HG02938 (cell line): ENCODE measurements around the gene IL18RAP.

Source experiments
- ATAC-seq: cut with Tn5 transposase; IDR thresholded peaks from one replicate; pipeline ENCODE4 v1.9.1; 2021; ENCODE audit warnings: mild to moderate bottlenecking, moderate library complexity; ENCODE audit not compliant: unreplicated experiment

IL18RAP gene

DNA sequence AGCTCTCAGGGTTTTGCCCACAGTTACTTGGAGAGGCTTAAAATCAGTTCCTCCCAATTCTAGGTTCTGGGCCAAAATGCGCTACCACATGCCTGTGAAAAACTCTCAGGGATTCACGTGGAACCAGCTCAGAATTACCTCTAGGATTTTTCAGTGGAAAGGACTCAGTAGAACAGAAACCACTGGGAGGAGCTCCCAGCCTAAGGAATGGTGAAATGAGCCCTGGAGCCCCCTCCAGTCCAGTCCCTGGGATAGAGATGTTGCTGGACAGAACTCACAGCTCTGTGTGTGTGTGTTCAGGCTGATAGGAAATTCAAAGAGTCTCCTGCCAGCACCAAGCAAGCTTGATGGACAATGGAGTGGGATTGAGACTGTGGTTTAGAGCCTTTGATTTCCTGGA, 29.0 kb downstream of the IL18RAP start:
- no peak for ATAC-seq

DNA sequence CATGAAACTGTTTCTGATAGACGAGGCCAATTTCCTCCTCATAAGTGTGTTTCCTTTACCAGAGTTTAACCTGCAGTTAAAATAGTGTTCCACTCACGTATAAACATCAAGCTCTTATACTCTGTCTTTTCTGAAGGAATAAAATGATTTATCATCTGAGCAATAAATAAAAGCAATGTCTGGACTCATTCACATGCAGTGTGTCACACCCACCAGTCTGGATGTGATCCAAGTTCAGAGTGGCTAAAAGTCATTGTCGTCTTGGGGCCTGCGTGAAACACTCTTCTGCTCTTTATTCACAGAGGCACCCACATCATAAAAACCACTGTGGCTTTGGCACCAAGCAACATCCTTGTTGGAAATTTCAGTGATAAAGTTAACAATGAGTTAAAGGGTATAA, 30.5 kb downstream of the IL18RAP start:
- no peak for ATAC-seq

DNA sequence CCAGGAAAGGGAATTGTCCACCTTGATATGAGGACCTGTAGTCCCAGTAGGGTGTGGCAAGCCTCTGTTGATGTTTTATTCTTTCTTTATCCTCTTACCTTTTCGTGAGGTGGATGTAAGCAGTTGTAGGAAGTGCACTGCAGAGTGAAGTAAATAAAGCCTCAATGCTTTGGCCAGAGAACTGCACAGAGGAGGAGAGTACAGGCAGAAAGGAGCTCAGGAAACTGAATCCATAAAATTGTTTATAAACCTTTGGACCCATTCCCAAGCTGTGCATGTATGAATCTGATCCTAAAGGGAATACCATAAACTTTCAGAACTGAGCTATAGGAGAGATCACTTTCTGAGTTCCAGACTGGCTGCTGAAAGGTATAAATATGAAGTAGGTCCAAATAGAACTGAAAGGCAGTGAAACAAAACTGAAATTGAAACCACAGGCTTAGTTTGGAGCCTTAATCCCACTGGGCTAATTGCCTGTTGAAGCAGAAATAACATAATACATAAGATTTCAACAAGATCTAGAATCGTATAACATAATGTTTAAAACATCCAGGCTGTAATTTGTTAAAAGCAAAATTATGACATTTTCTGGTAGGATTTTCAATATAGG, 32.2 kb downstream of the IL18RAP start:
- ATAC-seq, result no peak

DNA sequence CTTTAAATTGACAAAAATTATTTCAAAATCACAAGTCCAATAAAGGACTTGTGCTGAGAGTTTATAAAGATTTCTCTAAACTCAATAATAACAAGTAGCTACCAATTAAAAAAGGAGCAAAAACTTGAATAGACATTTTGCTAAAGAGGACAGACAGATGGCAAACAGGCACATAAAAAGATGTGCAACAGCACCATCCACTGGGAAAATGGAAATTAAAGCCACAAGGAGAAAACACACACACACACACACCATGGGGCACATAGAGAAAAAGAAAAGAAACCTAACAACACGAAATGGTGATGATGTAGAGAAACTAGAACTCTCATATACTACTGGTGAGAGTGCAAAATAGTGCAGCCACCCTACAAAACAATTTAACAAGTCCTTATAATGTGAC, 37.5 kb downstream of the IL18RAP start:
- no peak for ATAC-seq

DNA sequence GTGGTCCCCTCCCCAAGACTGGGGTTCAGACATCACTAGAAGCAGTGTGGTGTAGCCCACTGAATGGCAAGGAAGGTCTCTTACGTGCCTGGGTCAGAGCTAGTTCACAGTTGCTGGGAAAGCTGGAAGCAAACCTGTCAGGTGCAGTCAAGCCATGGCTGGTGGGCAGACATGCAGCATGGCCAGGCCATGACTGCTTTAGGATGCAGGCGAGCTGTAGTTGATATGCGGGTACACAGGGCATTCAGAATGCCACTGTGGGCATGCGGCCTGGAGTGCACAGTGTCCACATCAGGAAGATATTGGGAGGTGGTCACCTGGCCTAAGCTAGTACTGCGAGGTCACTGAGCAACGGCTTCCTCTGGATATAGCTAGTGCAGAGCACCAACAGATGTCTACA, 38.2 kb downstream of the IL18RAP start:
- ATAC-seq, result no peak

DNA sequence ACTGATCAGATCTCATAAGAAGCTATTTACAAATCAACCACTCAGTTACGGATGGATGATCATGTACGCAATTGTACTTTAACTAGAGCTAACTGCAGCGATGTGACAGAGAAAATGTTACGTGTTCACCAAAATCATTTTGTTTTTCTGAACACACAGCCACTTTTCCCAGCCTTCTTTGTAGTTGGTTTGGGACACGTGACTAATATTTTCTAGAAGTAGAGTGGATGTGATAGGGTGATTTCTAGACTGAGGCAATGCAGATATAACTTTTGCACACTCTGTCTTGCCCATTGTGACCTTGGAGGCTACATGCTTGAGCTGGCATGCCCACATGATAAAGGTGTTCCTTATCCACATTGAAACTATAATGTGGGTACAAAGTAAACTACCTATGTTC, 40.2 kb downstream of the IL18RAP start:
- ATAC-seq, result no peak

DNA sequence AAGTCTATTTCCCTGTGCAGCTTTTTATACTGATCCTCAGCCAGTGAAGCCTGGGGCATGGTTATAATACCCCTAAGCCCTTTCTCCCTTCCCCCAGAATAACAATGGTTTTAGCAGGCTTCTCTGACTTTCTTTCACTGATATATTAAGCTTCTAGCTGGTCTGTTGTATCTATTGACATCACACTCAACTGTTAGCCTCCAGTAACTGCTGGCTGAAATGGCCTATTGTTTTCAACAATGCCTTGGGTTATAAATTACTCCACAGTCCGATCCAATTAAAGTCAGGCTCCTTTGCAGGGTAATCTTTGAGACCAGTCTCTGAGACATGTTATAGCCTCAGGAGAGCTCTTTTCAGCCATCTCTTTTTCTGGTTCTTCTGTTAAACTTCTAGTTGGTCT, 47.2 kb downstream of the IL18RAP start:
- ATAC-seq, result no peak

DNA sequence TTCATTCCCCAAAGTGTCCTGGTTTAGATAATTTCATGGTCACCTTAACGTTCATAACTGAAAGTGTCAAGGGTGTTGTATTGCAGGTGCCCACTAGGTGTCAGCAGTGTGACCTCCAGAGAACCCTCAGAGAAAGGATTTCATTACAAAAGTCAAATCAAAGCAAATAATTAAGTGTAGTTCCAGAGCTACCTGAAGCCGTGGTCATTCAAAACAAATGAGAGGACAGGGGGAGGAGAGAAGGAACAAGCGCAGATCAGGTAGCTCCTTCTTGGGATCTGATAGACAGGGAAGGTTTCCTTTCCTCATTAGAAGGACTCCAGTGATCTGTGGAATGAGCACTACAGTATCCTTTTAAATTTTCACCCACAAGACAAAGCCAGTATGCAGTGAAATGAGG, 50.1 kb downstream of the IL18RAP start, which contains the start of gene SLC9A4:
Gene SLC9A4, plus strand, starts transcription at position 207 of the 400 bp plus-strand sequence. CDS start 534 bp downstream, outside the sequence.
- ATAC-seq, result peak; percentile 62

DNA sequence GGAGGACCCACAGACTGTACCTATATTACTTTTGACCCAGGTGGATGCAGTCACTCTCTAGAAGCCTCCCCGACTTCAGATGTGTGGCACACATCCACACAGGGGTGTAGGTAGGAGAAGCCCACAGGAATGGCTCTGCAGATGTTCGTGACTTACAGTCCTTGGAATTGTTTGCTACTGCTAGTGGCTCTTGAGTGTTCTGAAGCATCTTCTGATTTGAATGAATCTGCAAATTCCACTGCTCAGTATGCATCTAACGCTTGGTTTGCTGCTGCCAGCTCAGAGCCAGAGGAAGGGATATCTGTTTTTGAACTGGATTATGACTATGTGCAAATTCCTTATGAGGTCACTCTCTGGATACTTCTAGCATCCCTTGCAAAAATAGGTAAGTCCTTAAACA, 50.7 kb downstream of the IL18RAP start:
- ATAC-seq, result no peak

DNA sequence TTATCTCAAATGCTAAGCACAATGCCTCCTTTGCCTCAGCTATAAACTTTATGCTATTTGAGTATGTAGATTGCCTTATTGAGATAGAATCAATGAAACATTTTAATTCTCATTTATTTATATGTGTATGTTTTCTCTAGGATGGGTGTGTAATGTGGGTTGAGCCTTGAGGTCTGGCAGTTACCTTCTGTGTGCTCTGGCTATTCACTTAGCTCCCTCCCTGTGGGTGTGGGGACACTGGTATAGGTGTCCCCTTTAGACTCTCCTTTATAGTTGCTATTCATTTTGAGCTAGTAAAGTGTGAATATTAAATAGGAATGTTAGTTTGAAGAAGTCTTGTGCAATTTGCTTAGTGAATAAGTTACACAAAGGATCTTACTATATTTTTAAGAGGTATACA, 51.8 kb downstream of the IL18RAP start:
- no peak for ATAC-seq

DNA sequence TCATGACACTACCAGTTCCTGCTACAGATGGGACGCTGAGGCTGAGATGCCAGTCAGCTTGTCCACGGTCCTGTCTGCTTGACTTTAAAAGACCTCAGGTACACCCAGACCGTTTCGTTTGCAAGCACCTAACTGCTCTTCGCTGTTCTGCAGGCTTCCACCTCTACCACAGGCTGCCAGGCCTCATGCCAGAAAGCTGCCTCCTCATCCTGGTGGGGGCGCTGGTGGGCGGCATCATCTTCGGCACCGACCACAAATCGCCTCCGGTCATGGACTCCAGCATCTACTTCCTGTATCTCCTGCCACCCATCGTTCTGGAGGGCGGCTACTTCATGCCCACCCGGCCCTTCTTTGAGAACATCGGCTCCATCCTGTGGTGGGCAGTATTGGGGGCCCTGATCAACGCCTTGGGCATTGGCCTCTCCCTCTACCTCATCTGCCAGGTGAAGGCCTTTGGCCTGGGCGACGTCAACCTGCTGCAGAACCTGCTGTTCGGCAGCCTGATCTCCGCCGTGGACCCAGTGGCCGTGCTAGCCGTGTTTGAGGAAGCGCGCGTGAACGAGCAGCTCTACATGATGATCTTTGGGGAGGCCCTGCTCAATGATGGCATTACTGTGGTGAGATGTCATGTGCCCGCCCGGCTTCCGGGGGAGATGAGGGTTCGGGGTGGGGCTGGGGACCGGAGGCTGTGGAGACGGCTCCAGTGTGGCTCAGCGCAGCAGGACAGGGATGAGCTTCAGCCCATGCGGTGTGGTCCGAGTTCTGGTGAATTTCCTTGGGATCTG, 55.9 kb downstream of the IL18RAP start:
- no peak for ATAC-seq

DNA sequence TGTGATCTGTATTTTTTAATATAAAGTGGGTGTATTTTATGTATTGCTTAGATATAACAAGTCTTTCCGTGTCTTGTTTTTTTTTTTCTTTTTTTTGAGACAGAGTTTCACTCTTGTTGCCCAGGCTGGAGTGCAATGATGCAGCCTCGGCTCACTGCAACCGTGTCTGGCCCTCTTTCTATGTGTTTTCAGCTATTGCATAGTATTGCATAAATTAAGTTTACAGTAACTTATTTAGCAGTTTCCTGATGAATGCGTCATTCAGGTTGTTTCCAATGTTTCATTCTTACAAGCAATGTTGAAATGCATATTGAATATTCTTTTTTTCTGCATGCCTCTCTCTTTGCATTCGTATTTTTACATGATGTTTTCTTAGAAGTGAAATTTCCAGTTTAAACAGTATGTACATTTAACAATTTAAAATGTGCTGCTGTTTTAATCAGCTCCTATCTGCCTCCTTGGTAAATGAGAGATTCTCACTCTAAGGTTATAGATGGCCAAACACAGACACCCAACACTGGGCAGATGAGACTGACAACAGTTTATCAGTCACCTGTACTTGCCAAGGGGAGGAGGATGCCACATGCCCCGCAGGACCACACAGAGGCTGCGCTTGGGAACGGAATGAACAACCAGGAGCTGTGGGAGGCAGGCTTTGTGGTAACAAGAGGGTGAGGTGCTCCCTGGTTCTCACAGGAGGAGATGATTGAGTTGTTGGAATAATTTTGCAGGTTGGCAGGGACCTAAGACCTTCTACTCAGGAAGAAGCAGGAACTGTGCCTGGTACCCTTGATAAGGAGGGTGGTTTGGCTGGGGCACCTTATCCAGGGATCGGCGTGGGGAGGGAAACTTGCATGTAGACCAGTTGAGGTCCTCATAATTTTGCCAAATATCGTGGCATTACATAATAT, 57.6 kb downstream of the IL18RAP start:
- ATAC-seq, result no peak

DNA sequence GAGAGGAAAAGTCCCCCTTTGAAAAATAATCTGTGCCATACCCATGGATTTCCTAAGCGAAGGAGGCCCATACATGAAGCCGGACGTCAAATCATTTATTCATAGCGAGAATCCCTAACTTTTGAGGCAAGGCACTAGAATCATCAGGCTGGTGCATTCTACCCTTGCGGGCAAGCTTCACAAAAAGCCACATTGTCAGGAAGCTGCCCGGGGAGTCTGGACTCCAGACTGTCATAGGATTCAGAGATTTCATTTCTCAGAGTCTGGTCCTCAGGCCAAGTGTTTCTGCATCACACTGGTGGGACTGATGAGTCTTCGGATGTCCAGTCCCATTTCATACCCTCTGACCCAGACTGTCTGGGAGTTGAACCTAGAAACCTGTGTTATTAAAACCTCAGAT, 59.0 kb downstream of the IL18RAP start:
- ATAC-seq, result no peak

DNA sequence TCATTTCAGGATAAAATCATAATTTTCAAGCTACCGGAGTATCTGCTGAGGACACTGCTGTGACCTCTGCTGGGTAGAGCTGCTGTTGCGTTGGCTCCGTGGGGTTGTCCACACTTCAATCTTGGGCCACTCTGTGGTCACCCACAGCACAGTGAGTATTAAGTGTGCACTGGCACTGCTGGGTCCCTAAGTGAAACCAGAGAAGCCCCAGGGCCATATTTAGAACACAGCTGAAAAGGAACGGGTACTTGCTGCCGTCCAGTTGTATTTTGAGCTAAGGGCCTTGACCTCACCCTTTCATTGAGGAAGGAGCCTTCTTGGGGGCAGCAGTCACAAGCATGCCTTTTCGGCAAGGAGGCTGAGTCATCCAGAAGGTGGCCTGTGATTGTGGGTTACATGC, 60.1 kb downstream of the IL18RAP start:
- no peak for ATAC-seq

DNA sequence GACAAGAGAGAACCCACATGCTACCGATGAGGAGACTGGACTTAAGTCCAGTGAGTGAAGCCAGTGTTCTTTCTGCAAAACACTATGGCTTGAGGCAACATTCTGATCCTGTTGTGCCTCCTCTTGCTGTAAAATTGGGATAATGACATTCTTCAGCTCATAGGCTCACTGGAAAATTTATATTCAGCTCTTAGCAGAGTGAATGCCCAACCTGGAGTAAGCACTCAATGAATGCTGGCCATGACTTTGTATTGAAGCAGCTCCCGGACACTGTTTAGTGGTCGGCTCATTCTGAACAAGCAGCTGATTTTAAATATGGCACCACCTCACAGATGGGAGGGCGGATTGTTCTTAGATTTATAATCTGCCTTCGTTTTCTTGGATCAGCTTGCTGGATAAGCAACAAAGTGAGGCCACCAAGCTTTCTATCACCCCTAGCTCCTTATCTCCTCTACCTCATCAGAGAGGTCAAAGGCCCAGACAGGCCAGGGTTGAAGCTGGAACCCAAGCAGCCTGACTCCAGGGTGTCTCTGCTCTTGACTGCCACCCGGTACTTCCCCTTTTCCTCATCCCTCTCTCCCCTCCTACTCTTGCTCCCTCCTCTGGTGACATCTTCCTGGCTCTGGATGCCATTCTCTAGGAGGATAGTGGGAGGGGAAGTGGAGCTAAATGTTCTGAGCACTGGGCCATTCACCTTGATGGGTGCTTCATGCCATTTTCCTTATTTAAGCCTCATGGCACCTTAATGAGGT, 61.5 kb downstream of the IL18RAP start:
- no peak for ATAC-seq

DNA sequence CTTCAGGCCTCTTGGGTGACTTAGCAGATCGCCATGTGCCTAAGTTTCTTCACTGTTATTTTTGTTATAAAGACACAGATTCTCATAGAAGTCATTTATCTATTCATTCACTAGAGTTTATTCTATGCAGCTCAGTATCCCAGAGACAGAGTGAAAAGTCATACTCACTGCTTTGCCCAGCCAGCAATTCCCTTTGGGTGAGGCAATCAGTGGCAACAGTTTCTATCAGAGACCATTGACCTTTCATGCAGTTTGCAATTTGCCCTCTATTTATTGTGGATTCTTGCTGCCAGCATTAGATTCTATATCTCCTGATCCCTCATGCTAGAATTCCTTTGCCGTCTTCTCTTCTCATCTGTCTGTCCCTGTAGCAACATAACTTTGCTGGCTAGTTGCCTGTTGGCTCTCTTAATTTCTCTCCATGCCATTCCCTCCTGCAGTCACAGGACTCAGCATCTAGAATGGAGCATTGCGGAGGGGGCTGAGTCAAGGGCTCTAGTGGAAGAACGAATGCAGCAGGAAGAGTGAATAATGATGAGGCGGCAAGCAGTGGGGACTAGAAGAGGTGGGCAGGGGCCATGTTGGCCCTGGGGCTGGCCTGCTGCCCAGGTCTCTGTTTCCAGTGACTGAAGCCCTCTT, 62.3 kb downstream of the IL18RAP start:
- ATAC-seq, result no peak

DNA sequence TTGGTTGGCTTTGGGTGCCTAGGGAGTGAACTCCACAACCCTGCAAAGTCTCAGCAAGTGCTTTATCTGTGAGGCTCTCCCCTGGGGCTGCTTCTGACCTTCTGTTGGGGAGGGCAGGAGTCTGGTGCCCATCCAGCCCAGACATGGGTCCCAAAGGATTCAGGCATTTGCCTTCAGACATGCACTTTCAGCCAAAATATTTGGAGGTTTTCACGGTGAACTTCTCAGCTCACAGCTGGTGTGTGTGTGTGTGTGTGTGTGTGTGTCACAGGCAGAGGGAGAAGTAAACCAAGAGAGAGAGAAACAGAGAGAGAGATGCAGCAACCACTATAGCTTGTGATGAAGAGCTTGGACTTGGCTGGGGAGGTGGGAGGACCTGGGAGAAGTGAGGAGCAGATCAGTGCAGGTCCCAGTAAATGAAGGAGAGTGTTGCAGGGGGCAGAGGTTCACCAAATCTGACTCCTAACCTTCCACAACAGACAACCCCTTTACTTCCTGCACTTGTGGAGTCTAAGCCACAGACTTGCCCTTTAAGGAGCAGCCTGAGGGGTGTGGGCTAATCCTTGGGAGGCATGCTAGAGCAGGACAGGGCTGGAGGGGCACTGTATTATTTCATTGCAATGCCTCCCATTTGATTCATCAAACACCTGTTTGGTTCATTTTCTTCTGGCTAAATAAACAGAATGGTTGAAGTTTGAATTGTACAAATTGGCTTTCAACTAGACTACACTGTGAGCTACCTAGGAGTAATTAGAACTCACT, 64.2 kb downstream of the IL18RAP start:
- ATAC-seq, result no peak

DNA sequence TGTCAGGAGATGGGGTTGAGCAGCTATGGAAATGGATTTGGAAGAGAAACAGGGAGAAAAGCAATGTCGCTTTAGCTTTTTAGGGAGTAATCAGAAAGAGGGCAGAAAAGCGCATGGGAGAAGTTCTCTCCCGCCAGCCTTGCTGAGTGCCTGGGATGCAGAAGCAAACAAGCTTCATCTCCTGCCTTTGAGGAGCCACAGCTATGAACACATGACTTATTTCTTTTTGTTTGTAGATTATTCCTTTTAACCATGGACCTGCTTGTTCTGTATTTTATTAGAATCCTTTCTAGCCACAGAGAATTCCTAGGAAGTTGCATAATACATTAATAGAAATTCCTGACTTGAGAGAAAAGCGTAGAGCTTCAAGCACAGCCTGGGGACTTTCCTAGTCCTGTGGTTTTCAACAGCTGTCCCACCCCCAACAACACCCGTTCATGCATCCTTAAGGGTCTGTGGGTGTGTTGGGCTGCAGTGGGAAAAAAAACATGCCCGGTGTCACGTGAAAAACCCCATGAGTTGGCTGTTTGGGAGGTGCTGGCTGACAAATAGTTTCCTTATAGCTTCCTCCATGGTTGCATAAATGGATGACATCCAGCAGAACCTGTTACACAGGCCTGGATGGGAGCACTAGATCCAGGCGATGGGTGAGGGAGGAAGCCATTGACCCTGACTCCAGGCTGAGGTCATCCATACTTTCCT, 65.0 kb downstream of the IL18RAP start:
- ATAC-seq, result no peak

DNA sequence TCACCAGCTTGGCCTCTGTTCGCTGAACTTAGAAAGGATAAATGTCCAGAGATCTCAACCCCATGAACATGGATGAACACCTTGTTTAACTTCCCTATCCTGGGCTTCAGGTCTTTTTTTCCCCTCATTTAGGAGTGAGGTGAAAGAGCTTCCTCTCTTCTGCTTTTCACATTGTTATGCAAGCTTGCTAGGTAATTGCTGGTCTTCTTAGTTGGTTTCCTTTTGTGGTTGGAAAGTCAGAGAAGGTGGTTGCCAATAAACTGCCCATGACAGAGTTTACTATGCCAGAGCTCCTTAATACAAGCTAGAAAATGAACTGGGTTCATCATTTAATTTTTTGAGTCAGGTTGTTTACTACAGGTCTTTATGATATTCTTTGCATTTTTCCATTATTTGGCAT, 66.7 kb downstream of the IL18RAP start:
- no peak for ATAC-seq
